HepG2 (cell line): ENCODE results near the gene ACOT8. TPM values are rescaled to one million over a fixed set of nuclear protein-coding genes. Genes with fewer than 3 reads are reported as not detected.

Experiments used
- ARID4A ChIP-seq: sonication (generic); formaldehyde crosslinking; IDR thresholded peaks from 2 replicates; pipeline ENCODE4 v1.5.0; 2020; ENCODE audit warnings: mild to moderate bottlenecking, missing genetic modification reagents, borderline replicate concordance
- DR1 ChIP-seq: sonication (generic); formaldehyde crosslinking; IDR thresholded peaks from 2 replicates; pipeline ENCODE4 v1.8.0; 2021; ENCODE audit warnings: mild to moderate bottlenecking, missing genetic modification reagents, inconsistent platforms
- MTERF4 ChIP-seq: sonication (generic); formaldehyde crosslinking; IDR thresholded peaks from 2 replicates; pipeline ENCODE4 v1.8.0; 2023; ENCODE audit warnings: mild to moderate bottlenecking, missing genetic modification reagents
- NFIB ChIP-seq: sonication (generic); formaldehyde crosslinking; IDR thresholded peaks from 2 replicates; pipeline ENCODE4 v1.9.0; 2021; ENCODE audit warnings: missing genetic modification reagents, mild to moderate bottlenecking, borderline replicate concordance
- NRL ChIP-seq: sonication (generic); formaldehyde crosslinking; IDR thresholded peaks from 2 replicates; pipeline ENCODE4 v1.5.0; 2020; ENCODE audit warnings: missing genetic modification reagents, mild to moderate bottlenecking, moderate library complexity, borderline replicate concordance
- RBFOX2 ChIP-seq: fragments of 200-400 bp; formaldehyde crosslinking; IDR thresholded peaks from 2 replicates; pipeline ENCODE4 v1.6.1; 2017; ENCODE audit warnings: low read depth, mild to moderate bottlenecking, low read length
- TP53 ChIP-seq: sonication (generic); formaldehyde crosslinking; conservative IDR thresholded peaks from 2 replicates; pipeline ENCODE4 v1.4.0; 2020; ENCODE audit warnings: missing genetic modification reagents
- ZKSCAN1 ChIP-seq: fragments of 150-350 bp; IDR thresholded peaks from 2 replicates; pipeline ENCODE4 v1.6.1; 2014; ENCODE audit warnings: low read length
- ZNF318 ChIP-seq: sonication (generic); formaldehyde crosslinking; IDR thresholded peaks from 2 replicates; pipeline ENCODE4 v1.4.0; 2020; ENCODE audit warnings: mild to moderate bottlenecking, missing genetic modification reagents
- ZNF589 ChIP-seq: sonication (generic); formaldehyde crosslinking; conservative IDR thresholded peaks from 2 replicates; pipeline ENCODE4 v1.8.0; 2022; ENCODE audit warnings: mild to moderate bottlenecking, moderate library complexity, missing genetic modification reagents
- ZNF816 ChIP-seq: sonication (generic); formaldehyde crosslinking; IDR thresholded peaks from 2 replicates; pipeline ENCODE4 v1.8.0; 2022; ENCODE audit warnings: missing genetic modification reagents, mild to moderate bottlenecking, borderline replicate concordance
- ZUFSP ChIP-seq: sonication (generic); formaldehyde crosslinking; IDR thresholded peaks from 2 replicates; pipeline ENCODE4 v1.9.0; 2021; ENCODE audit warnings: missing genetic modification reagents, mild to moderate bottlenecking, borderline replicate concordance
- polyA plus RNA-seq, 8 experiments: library from polyadenylated mRNA; depleted of rRNA in 3 of 8; stranded (reverse) in 7 of 8; unstranded in 1 of 8; fragments of >200 nt; fragmentation: Illumina TruSeq in 4 of 8; extraction: Trizol in 4 of 8; gene quantifications; 2 replicates each; pipeline versions ENCODE4 v1.2.1 to v1.2.3, GENCODE V29; 2011 to 2016; ENCODE audit warnings: low read depth in 4 of 8, missing spikeins in 1 of 8, mixed read lengths in 1 of 8; ENCODE audit not compliant: insufficient read depth in 1 of 8
- total RNA-seq, 5 experiments: library from RNA; depleted of rRNA; stranded (reverse); fragments of >200 nt; fragmentation: Illumina TruSeq; extraction: Trizol; gene quantifications; 2 replicates each; pipeline ENCODE4 v1.2.3, GENCODE V29; 2016; ENCODE audit warnings: low read depth in 1 of 5

Gene ACOT8
- total and polyA plus RNA-seq, 2 of the 13 experiments (the other 11 are each of a cell fraction or from before 2014, with no cell fraction given): 31.4 to 45.5 TPM

- TF ChIP-seq ZNF318 (CRISPR knock-in tag): no peak
- peak; percentile 75; the same call in 1 of the 2 replicates for TF ChIP-seq ZNF816 (CRISPR knock-in tag)
- TF ChIP-seq TP53 (CRISPR knock-in tag): no peak
- TF ChIP-seq RBFOX2: peak; percentile 91
- TF ChIP-seq NFIB (CRISPR knock-in tag): no peak
- no peak; the same call in 1 of the 2 replicates for TF ChIP-seq MTERF4 (CRISPR knock-in tag)
- TF ChIP-seq DR1 (CRISPR knock-in tag): peak; percentile 71
- no peak for TF ChIP-seq ZUFSP (CRISPR knock-in tag)
- no peak; the same call in 1 of the 2 replicates for TF ChIP-seq NRL (CRISPR knock-in tag)
- peak; percentile 84 for TF ChIP-seq ZNF589 (CRISPR knock-in tag)
- no peak for TF ChIP-seq ZKSCAN1
- TF ChIP-seq ARID4A (CRISPR knock-in tag): peak; percentile 99
Observed at GRCh38 chr20:45812157-45813005, 44.8 kb downstream of the ACOT8 start, which contains the start of gene UBE2C (continued).
